SHP77 treated with DMSO at 0.1 percent for 48 hours (cell line): ENCODE results near the gene CCDC92B.

Source experiments
- DNase-seq: peaks from one replicate; lab custom pipeline; 2025; lab: John Stamatoyannopoulos, UW

The CCDC92B gene

DNA sequence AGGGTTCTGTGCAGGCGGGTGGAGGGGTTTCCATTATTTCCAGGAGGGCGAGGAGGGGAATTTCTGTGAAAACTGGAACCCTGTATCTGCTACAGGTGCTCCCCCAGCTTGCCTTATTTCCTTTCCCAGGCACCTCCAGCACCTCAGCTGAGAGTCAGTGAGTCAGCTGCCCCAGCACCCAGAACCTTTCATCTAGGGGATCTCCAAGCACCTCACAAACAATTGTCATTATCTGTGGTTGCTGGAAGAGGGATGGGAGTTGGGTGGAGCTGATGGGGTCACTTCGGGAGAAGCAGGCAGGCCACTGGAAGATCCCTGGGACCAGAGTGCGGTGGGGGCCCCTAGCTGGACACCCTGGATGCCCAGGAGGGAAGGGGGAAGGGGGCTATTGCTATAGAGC lies 27.8 kb downstream of the CCDC92B start:
- DNase-seq: no peak

DNA sequence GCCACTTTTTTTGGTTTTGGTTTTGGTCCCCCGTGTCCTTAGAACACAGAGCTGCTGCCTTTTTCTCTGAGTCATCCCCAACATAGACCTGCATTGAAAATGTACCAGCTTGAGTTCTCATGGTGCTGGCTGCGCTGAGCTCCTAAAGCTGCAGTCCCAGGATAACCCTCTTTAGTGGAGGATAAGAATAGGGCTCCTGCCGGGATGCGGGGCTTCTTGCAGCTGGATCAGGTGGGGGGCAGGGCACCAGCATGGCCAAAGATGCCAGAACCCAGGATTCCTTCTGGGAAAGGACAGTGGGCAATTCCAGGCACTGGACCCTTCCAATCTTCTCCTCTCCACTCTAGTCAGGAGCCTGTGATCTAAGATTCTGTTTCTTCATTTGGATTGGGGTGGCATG lies 29.6 kb downstream of the CCDC92B start:
- no peak for DNase-seq

DNA sequence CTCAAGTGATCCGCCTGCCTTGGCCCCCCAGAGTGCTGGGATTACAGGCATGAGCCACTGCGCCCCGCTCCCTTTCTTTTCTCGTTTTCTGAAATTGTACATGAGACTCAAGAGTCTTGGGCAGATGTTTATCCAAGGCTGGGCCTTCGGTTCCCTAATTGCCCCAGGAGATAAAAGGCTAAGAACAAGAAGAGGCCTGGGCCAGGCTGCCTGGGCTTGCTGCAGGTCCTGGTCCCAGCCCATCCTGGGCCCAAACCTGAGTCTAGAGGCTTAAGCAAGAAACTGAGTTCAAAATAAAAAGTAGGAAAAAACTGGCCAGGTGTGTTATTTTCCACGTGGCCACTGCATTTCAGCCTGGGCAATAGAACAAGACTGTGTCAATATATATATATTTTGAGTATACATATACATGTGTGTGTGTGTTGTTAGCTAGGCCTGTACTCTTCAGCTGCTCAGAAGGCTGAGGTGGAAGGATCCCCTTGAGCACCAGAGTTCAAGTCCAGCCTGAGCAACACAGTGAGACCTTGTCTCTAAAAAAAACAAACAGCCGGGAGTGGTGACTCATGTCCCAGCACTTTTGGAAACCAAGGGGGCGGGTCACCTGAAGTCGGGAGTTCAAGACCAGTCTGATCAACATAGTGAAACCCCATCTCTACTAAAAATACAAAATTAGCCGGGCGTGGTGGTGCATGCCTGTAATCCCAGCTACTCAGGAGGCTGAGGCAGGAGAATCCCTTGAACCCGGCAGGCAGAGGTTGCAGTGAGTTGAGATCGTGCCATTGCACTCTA lies 31.1 kb downstream of the CCDC92B start:
- no peak for DNase-seq

DNA sequence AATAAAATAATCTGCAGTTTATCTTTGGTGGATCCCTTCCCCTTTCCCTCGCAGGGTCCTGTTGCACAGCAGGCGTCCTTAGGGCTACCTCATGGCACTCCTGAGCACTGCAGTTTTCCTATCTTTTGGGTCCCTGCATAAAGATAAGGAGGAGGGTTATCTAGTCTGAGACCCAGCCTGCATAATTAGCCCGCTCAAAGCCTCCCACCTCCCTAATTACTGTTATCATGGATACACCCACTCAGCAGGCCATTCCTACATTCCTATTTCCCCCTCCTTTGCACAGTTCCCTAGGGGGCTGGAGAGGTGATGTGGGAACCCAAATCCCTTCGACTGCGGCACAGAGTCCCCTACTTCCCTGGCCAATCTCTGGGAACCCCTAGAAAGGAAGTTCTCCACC lies 32.8 kb downstream of the CCDC92B start:
- DNase-seq: no peak

DNA sequence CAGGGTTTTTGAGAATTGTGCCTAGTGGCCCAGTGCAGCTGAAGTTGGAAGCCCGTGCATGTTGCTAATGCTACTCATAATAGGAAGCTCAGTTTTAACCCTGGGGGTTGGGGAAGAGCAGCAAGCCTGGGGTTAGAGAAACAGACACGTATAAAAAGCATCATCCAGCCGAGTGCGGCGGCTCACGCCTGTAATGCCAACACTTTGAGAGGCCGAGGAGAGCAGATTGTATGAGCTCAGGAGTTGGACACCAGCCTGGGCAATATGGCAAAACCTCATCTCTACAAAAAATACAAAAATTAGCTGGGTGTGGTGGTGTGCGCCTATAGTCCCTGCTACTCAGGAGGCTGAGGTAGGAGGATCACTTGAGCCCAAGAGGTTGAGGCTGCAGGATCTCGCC lies 35.6 kb downstream of the CCDC92B start:
- DNase-seq: no peak

DNA sequence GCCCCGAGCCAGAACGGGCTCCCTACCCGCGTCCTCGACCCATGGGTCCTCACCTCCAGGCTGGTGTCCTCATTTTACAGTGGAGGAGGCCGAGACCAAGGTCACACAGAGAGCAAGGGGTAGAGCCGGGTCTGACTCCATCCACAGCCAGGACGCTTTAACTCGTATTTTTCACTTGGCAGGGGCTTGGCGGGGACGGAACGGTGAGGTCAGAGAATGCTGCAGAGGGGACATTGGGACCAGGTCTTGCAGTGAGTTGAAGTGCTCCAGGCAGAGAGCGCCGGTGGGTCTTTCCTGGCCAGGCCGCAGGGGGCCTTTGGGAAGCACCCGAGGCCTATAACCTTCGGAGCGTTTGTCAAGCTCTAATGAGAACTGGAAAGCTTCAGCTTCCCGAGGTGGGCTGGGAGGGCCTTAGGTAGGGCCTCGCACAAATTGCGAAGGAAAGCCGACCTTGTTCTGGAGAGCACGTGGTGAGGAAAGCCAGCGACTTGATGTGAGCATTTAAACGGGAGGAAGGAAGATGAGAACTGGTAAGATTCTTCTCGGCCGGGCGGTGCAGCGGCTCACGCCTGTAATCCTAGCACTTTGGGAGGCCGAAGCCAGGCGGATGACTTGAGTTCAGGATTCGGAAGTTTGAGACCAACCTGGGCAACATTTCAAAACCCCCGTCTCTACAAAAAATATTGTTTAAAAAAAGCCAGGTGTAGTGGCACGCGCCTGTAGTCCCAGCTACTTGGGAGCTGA lies 37.0 kb downstream of the CCDC92B start:
- DNase-seq: peak; percentile 34

DNA sequence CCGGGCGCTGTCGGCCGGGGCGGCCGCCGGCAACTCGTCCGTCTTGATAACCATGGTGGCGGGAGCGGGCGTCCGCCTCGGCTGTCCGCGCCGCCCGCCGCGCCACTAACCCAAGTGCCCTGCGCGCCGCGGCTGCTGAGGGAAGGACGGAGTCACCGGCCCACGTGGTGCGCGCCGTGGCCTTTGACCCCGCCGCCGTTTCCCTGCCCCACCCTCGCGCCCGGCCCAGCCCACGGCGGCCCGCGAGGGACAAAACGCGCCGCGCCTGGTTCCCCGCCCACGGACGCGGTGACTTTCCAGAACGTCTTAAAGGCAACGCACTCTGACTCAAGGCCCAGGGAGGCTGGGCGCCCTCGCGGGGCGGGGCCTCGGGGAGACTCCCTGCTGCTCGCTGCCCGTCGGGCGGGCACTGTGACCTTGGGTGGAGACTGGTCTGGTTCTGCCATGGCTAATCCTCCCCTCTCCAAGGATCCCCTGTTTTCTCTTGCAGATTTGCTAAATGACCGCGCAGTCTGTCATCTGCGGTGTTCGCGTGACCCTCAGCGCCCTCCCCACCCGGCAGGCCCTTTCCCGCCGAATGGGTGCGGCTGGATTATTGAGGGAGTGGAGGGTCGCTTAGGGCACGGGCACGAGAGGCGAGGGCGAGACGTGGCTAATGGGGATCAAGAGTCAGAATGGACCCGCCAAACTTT lies 37.7 kb downstream of the CCDC92B start, which contains the start of gene CLUH:
CLUH (minus strand) TSS at position 157 of the 692 bp plus-strand sequence; CDS start at position 54, 103 bp downstream.
- DNase-seq: peak; percentile 91

DNA sequence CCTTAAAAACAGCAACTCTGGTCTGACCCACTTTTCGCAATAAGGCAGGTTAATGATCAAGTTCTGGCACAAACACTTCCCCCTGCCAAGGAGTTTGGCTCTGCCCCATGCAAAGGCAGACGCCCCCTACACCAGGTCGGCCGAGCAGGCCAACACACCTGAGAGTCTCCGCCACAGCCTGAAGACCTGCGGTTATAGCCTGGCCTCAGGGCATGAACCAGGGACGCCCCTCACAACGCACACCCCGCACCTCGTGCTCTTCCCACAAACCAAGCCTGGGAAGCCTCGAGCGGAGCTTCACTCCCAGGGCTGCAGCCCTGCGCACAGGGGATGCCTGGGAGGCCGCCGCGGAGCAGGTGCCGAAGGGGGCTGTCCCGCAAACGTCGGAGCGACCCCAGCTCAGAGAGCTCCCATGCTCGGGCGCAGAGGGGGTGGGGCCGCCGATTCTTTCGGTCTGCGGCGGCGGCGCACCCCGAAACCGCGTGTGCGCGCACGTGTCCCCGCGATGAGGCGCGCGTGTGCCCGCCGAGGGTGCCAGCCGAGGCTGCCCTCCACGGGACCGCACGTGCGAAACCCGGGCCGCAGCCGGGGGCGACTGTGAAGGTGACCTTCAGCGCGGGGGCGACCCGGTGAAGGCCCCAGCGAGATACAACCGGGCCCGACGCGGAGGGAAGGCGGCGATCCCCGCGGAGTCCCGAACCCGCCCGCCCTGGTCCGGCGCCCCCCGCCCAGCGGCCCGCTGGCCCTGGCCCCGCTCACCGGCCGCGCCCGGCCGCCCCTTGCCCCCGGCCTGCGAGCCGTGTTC lies 38.4 kb downstream of the CCDC92B start:
- no peak for DNase-seq

DNA sequence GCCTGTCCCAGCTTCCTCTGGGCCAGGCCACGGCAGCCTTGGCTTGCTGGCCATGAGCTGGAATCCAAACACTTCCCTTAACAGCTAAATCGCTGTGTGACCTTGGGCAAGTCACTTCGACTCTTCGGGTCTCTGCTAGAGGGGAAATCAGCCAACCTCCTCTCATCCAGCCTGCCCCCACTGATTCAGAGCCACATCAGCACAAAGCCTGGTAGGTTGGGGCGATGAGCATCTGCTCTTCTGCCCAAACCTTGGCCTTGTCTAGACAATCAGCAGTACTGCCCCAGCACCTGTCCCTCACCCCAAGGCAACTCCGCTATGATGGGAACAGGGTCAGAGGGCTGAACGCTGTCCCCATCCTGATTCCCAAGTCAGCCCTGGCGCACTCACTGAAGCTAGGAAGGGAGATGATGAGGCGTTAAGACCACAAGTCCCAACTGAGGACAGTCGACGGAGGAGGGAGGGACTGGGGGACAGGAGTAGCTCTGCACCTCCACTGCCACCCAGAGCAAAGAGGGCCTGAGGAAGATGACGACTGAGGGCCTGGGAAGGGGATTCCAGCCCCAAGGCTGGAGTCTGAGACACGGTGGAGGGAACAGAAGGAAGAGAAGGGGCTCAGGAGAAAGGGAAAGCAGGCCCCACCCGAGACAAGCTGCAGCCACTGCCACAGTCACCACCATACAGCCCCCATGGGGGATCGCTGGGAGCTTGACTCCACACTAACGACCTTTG lies 39.2 kb downstream of the CCDC92B start:
- DNase-seq: no peak

DNA sequence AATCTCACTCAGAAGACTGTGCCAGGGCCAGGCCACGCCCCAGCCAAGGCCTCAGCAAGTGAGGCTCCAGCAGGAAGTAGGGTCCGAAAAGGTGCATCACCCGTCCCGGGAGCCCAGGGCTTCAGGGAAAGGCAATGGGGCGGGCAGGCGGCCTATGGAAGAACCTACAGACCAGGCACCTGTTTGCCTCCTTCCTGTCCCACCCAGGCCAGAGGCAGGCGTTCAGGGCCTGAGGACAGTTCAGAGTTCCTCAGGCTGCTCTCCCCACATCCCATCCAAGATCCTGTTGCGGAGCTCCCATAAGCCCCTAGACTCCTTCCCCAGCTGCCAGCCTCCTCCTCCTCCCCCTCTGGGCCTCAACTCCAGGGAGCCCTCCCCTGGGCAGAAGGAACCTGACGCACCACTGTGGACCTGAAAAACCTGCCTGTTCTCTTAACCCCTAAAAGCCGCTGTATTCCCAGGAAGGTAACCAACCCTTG lies 40.2 kb downstream of the CCDC92B start:
- DNase-seq: no peak

DNA sequence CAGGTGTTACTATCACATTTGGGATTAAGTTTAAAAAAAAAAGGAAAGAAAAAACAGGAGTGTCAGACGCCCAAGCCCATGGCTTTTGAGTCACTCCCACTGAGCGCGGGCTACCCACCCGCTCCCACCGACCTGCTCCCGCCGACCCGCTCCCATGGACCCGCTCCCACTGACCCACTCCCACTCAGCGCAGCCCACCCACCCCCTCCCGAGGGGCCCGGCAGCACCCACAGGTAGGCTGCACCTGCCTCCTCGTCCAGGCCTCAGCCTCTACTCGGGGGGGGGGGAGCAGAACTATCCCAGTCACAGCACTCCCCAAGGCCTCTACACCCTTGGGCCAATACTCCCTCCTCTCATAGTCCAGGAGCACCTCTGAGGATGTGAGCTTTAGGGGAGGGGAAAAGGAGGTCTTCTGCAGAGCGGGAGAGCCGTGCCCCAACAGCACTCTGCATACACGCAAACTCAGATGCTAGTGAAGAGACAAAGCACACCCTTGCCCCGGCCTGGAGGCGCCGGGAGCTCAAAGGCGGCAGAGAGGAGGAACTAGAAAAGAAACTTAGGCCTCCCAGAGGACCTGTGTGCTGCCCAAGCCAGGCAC lies 40.8 kb downstream of the CCDC92B start:
- no peak for DNase-seq

DNA sequence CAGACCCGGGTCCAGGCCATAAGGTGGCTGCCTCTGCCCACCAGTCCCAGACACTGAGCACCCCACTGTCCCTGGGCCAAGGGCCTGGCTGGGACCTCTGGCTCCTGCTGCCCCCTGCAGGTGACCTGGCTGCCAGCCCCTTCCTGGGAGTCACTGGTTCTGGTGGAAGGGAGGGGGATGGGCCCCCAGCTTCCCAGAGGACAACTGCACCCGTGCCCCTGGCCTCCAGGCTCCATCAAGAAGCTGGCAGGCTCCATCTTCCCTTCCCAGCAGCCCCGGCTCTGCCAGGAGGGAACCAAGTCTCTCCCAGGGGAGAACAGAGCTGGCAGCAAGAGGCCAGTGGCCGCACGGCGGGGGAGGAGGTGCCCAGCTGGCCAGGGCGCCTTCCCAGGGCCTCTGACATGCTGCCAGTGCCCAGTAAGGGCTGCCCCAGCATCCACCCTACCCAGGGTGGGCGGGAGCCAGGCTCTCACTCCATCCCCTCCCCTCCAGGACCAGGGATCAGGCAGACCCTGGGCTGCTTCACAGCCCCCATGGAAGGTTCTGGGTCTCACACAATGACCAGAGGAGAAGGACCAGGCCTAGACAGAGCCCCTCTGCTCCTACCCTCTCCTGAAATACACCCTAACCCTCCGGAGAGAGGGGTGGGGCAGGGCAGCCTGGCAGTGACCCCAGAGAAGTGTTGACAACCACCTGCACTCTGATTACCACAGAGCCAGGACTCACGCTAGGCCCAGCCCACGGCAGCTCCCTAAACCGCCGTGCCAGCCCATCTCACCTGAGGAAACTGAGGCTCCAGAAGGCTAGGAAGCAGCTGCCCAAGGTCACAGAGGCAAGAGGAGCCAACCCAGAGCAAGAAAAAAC lies 41.5 kb downstream of the CCDC92B start:
- DNase-seq: no peak

DNA sequence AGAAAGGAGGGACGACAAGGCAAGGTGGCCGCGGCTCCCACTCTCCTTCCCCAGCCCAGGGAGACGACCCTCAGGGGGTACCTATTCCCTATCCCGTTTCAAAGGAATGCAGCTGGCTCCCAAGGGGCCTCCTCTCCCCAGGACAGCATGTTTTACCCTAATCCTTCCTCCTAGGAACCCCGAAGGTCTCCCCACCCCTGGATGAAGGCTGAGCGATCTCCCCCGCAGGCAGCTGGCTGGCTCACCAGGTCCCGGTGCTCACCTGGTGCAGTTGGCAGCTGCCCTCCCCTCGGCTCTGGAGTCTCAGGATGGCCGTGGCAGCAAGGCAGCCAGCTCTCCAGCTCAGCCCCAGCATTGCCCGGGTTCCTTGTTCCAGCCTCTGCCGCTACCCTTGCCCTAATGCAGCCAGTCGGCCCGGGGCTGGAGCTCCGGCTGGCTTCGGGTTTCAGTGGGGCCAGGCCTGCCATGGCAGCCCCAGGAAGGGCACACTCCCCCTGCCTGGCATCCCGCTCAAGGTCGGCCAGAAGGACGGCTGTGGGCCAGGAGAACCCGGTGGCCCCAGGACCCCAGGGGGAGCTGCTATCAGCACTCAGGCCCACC lies 42.4 kb downstream of the CCDC92B start:
- no peak for DNase-seq

DNA sequence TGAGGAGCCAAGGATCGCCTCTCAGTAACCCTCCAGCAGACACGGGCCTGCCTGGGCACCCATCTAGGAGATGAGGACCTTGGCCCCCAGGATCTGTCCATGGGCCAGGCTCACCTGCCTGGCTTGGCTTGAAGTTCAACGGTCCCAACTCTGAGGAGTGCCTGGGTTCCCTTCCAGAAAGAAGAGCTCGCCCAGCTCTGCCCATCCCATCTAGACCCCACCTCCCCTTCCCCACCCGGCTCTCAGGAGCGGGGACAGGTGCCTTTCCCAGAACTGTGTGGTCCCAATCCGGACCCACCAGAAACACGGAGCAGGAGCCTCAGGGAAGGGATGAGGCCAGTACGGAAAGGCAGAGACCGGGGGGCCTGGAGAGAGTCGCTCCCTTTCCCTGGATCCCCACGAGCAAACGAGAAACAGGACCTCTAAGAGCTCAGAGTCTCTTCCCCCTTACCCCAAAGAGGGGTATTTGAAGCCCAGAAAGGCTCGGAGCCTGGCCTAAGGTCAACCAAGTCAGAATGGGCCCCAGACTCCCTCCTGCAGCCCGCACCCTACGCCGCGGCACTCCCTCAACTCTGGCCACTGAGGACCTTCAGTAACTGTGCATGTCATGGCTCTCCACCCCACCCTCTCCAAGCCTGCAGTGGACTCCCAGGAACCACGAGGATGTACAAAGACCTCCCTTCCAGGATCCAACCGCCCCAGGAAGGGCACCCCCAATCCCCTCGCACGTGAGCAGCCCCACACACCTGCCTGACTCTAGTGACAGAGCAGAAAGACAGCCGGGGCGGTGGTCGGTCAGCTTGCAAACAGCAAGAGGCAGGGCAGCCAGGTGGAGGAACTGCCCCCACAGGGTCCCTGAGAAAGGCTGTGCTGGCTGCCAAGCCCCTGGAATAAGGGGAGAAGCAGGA lies 43.3 kb downstream of the CCDC92B start:
- DNase-seq: no peak

DNA sequence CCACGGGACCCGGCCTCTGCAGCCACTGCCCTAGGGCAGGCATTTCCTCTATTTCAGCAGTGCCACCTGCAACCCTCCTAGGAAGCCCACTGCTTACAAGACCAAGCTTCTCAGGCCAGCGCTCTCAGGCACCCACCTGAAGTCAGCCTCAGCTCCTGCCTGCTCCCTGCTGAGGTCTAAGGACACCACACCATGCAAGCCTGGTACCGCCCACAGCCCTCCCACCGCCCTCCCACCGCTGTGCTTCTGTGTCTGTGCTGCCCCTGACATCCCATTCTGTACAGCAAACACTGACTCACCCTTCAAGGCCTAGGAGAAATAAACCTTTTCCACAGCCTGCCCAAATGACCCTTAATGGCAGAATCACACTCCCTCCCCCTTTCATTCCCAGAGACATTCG lies 44.2 kb downstream of the CCDC92B start:
- no peak for DNase-seq

DNA sequence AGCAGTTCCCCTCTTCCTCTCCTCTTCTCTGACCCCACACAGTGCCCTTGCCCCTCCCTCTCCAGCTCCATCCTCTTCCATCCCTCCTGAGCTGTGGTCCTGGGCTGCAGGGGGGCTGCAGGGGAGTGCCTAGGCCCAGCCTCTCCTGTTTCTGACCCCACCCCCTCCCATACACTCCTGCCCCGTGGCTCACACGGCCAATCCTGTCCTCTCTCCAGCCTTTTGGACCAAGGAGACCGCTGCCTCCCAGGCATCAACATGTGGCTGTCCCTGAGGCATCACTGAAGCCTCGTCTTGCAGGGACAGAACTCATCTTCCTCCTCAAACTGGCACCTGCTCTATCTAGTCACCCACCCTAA lies 44.6 kb downstream of the CCDC92B start:
- no peak for DNase-seq

DNA sequence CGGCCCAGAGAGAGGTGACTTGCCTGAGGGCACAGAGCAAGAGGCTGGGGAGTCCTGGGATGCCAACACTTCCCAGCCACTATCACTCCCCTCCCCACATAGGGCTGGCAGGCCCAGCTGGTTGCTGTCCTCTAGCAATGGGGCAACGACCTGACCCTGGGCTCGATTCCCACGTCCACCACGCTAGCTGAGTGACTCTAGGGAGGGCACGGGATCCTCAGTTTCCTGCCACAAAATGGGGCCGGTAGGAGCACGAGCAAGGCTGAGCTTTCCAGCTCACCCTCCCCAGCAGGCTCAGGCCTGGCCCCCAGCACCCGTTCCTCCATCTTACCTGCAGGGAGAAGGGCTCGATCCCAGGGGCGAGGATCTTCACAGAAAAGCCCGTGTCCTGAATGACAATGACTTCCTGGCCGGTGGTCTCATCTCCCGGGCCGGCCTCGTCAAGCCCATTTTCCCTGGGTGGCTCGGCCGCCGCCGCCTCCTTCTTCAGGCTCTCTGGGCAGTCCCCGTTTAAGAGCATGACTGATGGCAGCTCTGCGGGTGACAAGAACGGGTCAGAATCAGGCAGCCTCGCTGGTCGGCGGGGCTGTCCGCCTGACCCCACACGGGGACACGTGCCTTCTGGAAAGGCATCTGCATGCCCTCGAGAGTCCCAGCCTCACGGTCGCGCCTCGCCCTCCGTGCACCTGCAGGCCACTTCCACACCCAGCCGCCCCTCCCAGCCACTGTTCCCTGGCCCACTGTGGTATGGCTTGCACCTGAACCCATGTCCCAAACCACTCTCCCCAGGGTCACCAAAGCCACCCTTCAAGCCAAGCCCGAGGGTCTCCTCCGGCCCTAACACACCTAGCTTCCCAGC lies 45.2 kb downstream of the CCDC92B start:
- no peak for DNase-seq
